ENCODE data around the gene PDE2A. TPM values are rescaled to one million over a fixed set of nuclear protein-coding genes. Genes with fewer than 3 reads are reported as not detected.

Gene PDE2A
- total and polyA plus RNA-seq, 2 donors (not counting 3 experiments of a cell fraction or from before 2014, with no cell fraction given), result 14.8 to 16.8 TPM

GRCh38 chr11:72686639-72687220, 12.5 kb upstream of the PDE2A start:
- Histone ChIP-seq H3K9me1 (replicated peaks; ENCODE audit: control insufficient read depth, extremely low read depth, insufficient read depth, low read length) (no peaks in the 10 kb centered on the region), H3K9ac (replicated peaks; ENCODE audit: extremely low read depth, insufficient read depth, low read length) (no peak overlapping the region), H3K27me3 (ENCODE audit: control insufficient read depth in 2 of 2, insufficient read depth in 2 of 2, low read length in 2 of 2) (no peaks in the 10 kb centered on the region), H3K9me3 (replicated peaks; ENCODE audit: control insufficient read depth, insufficient read depth, low read length) (no peaks in the 10 kb centered on the region), H3K4me3 (replicated peaks in 1 of 3; ENCODE audit: insufficient read depth in 1 of 3, low read depth in 1 of 3, low read length in 3 of 3) (no peak overlapping the region), H3K27ac (ENCODE audit: insufficient read depth, low read depth, low read length) (no peak overlapping the region), H3K36me3 (ENCODE audit: control insufficient read depth in 2 of 2, extremely low read depth in 1 of 2, insufficient read depth in 2 of 2, low read length in 2 of 2) (peaks cover 2 to 35% of the 10 kb centered on the region in 2 experiments), H4K20me1 (replicated peaks; ENCODE audit: control insufficient read depth, extremely low read depth, insufficient read depth, low read length) (no peaks in the 10 kb centered on the region), H3K4me1 (ENCODE audit: control insufficient read depth, extremely low read depth, insufficient read depth, low read length) (no peaks in the 10 kb centered on the region), H2AFZ (ENCODE audit: low read depth, low read length) (no peak overlapping the region), H3K4me2 (ENCODE audit: insufficient read depth, low read length) (no peak overlapping the region), H3K79me2 (ENCODE audit: control insufficient read depth, insufficient read depth, low read length) (no peaks in the 10 kb centered on the region)
- intact Hi-C loops (cut with micrococcal nuclease), result no loop called here
- DNase-seq (ENCODE audit: low read depth, low spot score) (no peak), FAIRE-seq (no peak)
- BruUV-seq (replicated peaks), result no TSS peak
- dilution Hi-C loops (cut with MboI; ENCODE audit: extremely low pct_ligation_motif_present, low sequenced_read_pairs), result no loop called here
- POLR2A ChIA-PET, result no interaction called here
- CTCF ChIA-PET, result interaction anchor here (0.8 to 13.1 kb wide), 5 partner anchors 11 to 215 kb away, joined by 3 to 339 read pairs (median 3); no protein-coding TSS in a partner anchor
- TF ChIP-seq FOS (IDR thresholded peaks at IDR 0.05; ENCODE audit: borderline replicate concordance, insufficient read depth, low read length) (no peak), MYC (IDR thresholded peaks at IDR 0.05; ENCODE audit: low read depth, low read length) (no peak), POLR2A (IDR thresholded peaks at IDR 0.05; ENCODE audit: low read depth, low read length) (no peak), CTCF (IDR thresholded peaks at IDR 0.05; ENCODE audit: extremely low read depth in 1 of 2, insufficient read depth in 1 of 2, low read depth in 1 of 2, low read length in 2 of 2) (no peak), MAX (IDR thresholded peaks at IDR 0.05; ENCODE audit: insufficient read depth, insufficient read length) (no peak), JUN (IDR thresholded peaks at IDR 0.05; ENCODE audit: borderline replicate concordance, insufficient read depth, insufficient read length, low read depth) (no peak), EZH2 (IDR thresholded peaks at IDR 0.05; ENCODE audit: borderline replicate concordance, low read depth, low read length, severe bottlenecking) (no peak), GATA2 (IDR thresholded peaks at IDR 0.05; ENCODE audit: insufficient read depth, insufficient read length, low read depth, low read length) (no peak), POLR2AphosphoS5 (IDR thresholded peaks at IDR 0.05; ENCODE audit: insufficient read depth, low read depth, low read length) (no peak)

Data from endothelial cell of umbilical vein (primary cell).